Right atrium auricular region (tissue), 2 donors: ENCODE measurements around the gene KRTAP21-1. TPM values are rescaled to one million over a fixed set of nuclear protein-coding genes. Genes with fewer than 3 reads are reported as not detected.

Experiments used
- DNase-seq: peaks from one replicate; pipeline ENCODE4 v3.0.0-alpha.2; 2019; ENCODE audit warnings: low spot score
- H3K27ac ChIP-seq, 2 donors: fragments of 200-600 bp; sonication (generic); 1 replicate in 1 of 2; 2 replicates in 1 of 2; pipeline ENCODE4 v1.5.1; 2016 to 2019
- H3K27me3 ChIP-seq, 2 donors: fragments of 200-600 bp; sonication (generic); one replicate each; pipeline versions ENCODE4 v1.5.1 to v1.6.0; 2017 to 2019
- H3K36me3 ChIP-seq: fragments of 200-600 bp; sonication (generic); one replicate; pipeline ENCODE4 v1.5.1; 2016
- H3K4me1 ChIP-seq, 2 donors: fragments of 200-600 bp; sonication (generic); one replicate each; pipeline versions ENCODE4 v1.5.1 to v1.6.0; 2017 to 2019
- H3K4me3 ChIP-seq, 2 donors: fragments of 200-600 bp; sonication (generic); 1 replicate in 1 of 2; 2 replicates in 1 of 2; pipeline ENCODE4 v1.5.1; 2017 to 2019; ENCODE audit warnings: mild to moderate bottlenecking in 1 of 2, moderate library complexity in 1 of 2
- H3K9me3 ChIP-seq, 2 donors: fragments of 200-600 bp; sonication (generic); one replicate each; pipeline ENCODE4 v1.5.1; 2019
- total RNA-seq, 2 donors: library from RNA; depleted of rRNA; stranded (reverse); fragments of >200 nt; gene quantifications; one replicate each; pipeline ENCODE4 v1.1.0, GENCODE V29; 2016
- TF ChIP-seq, protein P1 (sequence below), 2 donors: fragments of 200-600 bp; sonication (generic); IDR thresholded peaks; one replicate each; pipeline ENCODE4 v1.5.1; 2019; ENCODE audit warnings: antibody characterized with exemption in 2 of 2

Gene KRTAP21-1
- total RNA-seq, 2 donors from 2014 or later, result not detected

- Histone ChIP-seq H3K4me1 (no peaks in the 10 kb centered on the region), H3K27me3 (no peaks in the 10 kb centered on the region), H3K36me3 (no peaks in the 10 kb centered on the region), H3K4me3 (no peak within 1 kb of the TSS), H3K9me3 (no peaks in the 10 kb centered on the region), H3K27ac (no peak within 1 kb of the TSS)
- TF ChIP-seq, protein P1, sequence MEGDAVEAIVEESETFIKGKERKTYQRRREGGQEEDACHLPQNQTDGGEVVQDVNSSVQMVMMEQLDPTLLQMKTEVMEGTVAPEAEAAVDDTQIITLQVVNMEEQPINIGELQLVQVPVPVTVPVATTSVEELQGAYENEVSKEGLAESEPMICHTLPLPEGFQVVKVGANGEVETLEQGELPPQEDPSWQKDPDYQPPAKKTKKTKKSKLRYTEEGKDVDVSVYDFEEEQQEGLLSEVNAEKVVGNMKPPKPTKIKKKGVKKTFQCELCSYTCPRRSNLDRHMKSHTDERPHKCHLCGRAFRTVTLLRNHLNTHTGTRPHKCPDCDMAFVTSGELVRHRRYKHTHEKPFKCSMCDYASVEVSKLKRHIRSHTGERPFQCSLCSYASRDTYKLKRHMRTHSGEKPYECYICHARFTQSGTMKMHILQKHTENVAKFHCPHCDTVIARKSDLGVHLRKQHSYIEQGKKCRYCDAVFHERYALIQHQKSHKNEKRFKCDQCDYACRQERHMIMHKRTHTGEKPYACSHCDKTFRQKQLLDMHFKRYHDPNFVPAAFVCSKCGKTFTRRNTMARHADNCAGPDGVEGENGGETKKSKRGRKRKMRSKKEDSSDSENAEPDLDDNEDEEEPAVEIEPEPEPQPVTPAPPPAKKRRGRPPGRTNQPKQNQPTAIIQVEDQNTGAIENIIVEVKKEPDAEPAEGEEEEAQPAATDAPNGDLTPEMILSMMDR (IDR thresholded peaks at IDR 0.05), result no peak
- no peak for DNase-seq
These were observed 36.9 kb downstream of the KRTAP21-1 start, which contains the start of gene KRTAP21-3 for GRCh38 chr21:30718239-30718909. TSS of gene KRTAP21-3 (minus strand) at chr21:30718777. CDS start at chr21:30718759, 18 bp downstream.

DNA sequence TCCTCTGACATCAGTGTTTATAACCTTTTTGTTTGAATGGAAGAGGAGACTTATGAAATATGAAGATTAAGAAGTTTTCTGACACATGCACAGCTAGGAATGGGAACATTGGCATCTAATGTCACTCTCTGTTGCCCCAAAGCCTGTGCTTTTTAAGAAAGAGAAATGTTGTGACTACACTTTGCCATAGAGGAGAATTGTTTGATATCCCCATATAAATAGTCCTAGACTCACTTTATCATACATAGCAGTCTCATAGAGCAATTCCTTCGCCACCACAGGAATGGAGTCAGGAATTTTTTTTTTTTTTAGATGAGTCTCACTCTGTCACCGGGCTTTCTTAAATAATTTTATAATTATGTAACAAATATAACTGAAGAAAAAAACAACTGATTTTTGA lies 38.1 kb downstream of the KRTAP21-1 start:
- DNase-seq, result no peak
- TF ChIP-seq, protein P1 (IDR thresholded peaks at IDR 0.05), result no peak
- Histone ChIP-seq H3K9me3 (no peaks in the 10 kb centered on the region), H3K36me3 (no peaks in the 10 kb centered on the region), H3K4me3 (no peak overlapping the region), H3K4me1 (no peaks in the 10 kb centered on the region), H3K27ac (no peak overlapping the region), H3K27me3 (no peaks in the 10 kb centered on the region)

GRCh38 chr21:30714946-30715345 lies 40.3 kb downstream of the KRTAP21-1 start:
- Histone ChIP-seq H3K4me1 (no peaks in the 10 kb centered on the region), H3K27me3 (no peaks in the 10 kb centered on the region), H3K9me3 (no peaks in the 10 kb centered on the region), H3K36me3 (no peaks in the 10 kb centered on the region), H3K27ac (no peak overlapping the region), H3K4me3 (no peak overlapping the region)
- DNase-seq, result no peak
- TF ChIP-seq, protein P1 (IDR thresholded peaks at IDR 0.05), result no peak

DNA sequence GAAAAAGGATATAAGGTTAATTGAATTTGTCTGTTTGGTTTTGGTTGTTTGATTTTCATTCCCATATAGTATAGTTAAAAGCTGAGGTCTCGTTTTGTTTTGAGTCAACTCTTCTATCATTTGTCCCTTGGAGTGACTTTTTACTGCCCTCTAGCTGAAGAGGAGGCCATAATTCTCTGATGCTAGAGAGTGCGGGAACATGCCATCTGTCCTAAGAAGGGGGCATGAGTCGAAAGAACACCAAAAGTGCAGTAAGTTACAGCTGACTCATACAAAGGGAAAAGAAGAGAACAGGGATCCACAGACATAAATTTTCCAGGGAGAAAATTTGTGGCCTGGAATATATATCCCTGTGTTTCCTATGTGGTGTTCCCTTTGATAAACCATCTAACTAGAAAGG lies 40.8 kb downstream of the KRTAP21-1 start:
- no peak overlapping the region for H3K4me3 ChIP-seq
- no peak overlapping the region for H3K27ac ChIP-seq
- no peaks in the 10 kb centered on the region for H3K4me1 ChIP-seq
- no peaks in the 10 kb centered on the region for H3K36me3 ChIP-seq
- TF ChIP-seq, protein P1 (IDR thresholded peaks at IDR 0.05), result no peak
- no peaks in the 10 kb centered on the region for H3K9me3 ChIP-seq
- no peaks in the 10 kb centered on the region for H3K27me3 ChIP-seq
- DNase-seq, result no peak

DNA sequence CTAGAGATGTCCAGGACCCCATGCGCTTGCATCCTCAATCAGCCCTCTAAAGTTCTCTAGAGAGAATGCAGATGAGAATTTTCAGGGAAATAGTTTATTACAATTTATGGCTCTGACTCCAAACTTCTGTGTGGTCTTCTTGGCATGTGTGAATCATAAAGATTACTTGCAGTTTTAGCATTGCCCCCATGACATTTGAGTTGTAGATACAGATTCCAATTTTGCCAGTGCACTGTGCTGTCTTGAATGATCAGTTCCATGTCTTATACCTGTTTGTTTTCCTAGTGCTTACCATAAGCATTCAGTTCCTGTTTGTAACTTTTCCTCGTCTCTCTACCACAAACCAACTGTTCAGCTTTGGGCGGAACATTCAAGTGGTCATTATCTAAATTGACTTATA lies 41.5 kb downstream of the KRTAP21-1 start:
- Histone ChIP-seq H3K4me3 (no peak overlapping the region), H3K27me3 (no peaks in the 10 kb centered on the region), H3K9me3 (no peaks in the 10 kb centered on the region), H3K4me1 (no peaks in the 10 kb centered on the region), H3K27ac (no peak overlapping the region), H3K36me3 (no peaks in the 10 kb centered on the region)
- TF ChIP-seq, protein P1 (IDR thresholded peaks at IDR 0.05), result no peak
- no peak for DNase-seq

- Histone ChIP-seq H3K27ac (no peak overlapping the region), H3K9me3 (no peaks in the 10 kb centered on the region), H3K4me3 (no peak overlapping the region), H3K27me3 (no peaks in the 10 kb centered on the region), H3K4me1 (no peaks in the 10 kb centered on the region), H3K36me3 (no peaks in the 10 kb centered on the region)
- no peak for DNase-seq
- TF ChIP-seq, protein P1 (IDR thresholded peaks at IDR 0.05), result no peak
These were observed 44.7 kb downstream of the KRTAP21-1 start for GRCh38 chr21:30710499-30710898.
